ENCODE results near the gene TMEM266.

DNA sequence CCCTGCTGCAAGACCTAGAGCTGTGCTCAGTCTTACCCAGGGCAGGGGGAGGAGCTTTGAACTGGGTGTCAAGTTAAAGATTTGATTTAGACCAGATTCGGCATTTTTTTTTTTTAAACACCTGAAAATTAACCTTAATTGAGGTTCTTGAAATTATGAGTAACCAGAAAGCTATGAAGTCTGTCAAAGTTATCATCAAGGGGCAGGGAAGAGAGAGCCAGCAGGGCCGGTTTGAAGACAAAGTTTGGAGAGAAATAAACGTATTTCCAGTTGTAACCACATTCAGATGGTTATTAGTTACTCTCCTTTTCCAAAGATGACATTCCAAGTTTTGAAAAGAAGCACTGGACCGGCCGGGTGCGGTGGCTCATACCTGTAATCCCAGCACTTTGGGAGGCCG, 12.0 kb downstream of the TMEM266 start:
- TF ChIP-seq, protein P1, sequence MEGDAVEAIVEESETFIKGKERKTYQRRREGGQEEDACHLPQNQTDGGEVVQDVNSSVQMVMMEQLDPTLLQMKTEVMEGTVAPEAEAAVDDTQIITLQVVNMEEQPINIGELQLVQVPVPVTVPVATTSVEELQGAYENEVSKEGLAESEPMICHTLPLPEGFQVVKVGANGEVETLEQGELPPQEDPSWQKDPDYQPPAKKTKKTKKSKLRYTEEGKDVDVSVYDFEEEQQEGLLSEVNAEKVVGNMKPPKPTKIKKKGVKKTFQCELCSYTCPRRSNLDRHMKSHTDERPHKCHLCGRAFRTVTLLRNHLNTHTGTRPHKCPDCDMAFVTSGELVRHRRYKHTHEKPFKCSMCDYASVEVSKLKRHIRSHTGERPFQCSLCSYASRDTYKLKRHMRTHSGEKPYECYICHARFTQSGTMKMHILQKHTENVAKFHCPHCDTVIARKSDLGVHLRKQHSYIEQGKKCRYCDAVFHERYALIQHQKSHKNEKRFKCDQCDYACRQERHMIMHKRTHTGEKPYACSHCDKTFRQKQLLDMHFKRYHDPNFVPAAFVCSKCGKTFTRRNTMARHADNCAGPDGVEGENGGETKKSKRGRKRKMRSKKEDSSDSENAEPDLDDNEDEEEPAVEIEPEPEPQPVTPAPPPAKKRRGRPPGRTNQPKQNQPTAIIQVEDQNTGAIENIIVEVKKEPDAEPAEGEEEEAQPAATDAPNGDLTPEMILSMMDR (IDR thresholded peaks at IDR 0.05; ENCODE audit: poor library complexity) = no peak
- TF ChIP-seq EZH2phosphoT487 (IDR thresholded peaks at IDR 0.05; ENCODE audit: low read depth, severe bottlenecking, unreplicated experiment) = no peak
- TF ChIP-seq EZH2 (IDR thresholded peaks at IDR 0.05; ENCODE audit: borderline replicate concordance) = no peak

All from hepatocyte (in vitro differentiated cells).